Prostate gland (tissue), 2 donors: Measurements from ENCODE around the gene ADIPOR2.

ENCODE experiments used
- POLR2A ChIP-seq: fragments of 450-650 bp; IDR thresholded peaks from one replicate; pipeline ENCODE4 v1.6.1; 2016; ENCODE audit warnings: antibody characterized with exemption, mild to moderate bottlenecking
- POLR2AphosphoS5 ChIP-seq: sonication (generic); formaldehyde crosslinking; IDR thresholded peaks from one replicate; pipeline ENCODE4 v1.6.1; 2017; ENCODE audit warnings: antibody characterized with exemption
- TF ChIP-seq, protein P1 (sequence below), 4 experiments: fragments of 200-600 bp in 2 of 4; fragments of 450-650 bp in 2 of 4; sonication (generic) in 2 of 4; IDR thresholded peaks; 1 replicate in 3 of 4; 2 replicates in 1 of 4; pipeline ENCODE4 v1.5.1; 2016 to 2019; ENCODE audit warnings: antibody characterized with exemption in 4 of 4, mild to moderate bottlenecking in 2 of 4, moderate library complexity in 2 of 4

DNA sequence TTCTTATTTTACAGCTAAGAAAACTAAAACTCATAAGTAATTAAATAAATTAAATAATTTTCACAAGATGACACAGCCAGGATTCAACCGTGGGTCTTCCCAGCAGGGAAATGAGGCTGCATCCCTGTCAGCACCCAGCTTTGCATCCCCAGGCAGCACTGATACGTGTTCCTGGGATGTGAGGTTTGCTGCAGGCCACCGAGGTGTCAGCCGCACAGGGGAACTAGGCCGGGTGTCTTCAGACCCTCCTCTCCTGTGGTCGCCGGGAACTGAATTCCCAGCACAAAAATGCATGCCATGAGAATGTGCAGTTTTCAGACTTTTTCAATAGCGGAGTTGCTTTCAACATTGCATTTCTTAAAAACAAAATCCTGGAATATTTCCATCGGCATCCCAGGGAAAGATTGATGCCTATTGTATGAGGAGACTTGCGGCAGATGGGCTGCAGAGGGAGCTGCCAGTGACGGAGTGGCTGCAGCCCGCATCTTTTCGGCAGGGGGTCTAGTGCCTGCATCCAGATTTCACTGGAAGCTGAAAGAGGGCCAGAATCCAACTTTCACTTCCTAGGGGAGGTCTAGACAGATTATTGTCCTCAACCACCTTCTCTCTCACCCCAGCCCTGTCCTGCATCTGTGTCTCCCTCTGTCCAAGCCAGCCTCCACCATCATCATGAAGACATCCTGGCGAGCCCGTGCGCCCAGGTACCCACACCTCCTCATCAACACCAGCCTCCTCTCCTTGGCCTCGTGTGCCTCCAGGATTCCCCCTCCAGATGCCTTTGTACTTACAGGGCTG, 142.1 kb downstream of the ADIPOR2 start:
- TF ChIP-seq, protein P1, sequence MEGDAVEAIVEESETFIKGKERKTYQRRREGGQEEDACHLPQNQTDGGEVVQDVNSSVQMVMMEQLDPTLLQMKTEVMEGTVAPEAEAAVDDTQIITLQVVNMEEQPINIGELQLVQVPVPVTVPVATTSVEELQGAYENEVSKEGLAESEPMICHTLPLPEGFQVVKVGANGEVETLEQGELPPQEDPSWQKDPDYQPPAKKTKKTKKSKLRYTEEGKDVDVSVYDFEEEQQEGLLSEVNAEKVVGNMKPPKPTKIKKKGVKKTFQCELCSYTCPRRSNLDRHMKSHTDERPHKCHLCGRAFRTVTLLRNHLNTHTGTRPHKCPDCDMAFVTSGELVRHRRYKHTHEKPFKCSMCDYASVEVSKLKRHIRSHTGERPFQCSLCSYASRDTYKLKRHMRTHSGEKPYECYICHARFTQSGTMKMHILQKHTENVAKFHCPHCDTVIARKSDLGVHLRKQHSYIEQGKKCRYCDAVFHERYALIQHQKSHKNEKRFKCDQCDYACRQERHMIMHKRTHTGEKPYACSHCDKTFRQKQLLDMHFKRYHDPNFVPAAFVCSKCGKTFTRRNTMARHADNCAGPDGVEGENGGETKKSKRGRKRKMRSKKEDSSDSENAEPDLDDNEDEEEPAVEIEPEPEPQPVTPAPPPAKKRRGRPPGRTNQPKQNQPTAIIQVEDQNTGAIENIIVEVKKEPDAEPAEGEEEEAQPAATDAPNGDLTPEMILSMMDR (IDR thresholded peaks at IDR 0.05): no peak
- no peak for TF ChIP-seq POLR2A
- TF ChIP-seq POLR2AphosphoS5: no peak
